Caco-2 (cell line): ENCODE results near the gene CENPH. TPM values are rescaled to one million over a fixed set of nuclear protein-coding genes. Genes with fewer than 3 reads are reported as not detected.
"Not testable (repeated sequence)": the region's sequence is repeated elsewhere in the genome, so short reads cannot be mapped to it uniquely, and the experiment has no call there.

Source experiments
- Bru-seq: library from RNA; stranded (reverse); fragments of 400-500 nt; gene quantifications from one replicate; lab custom pipeline; 2021; lab: Mats Ljungman, UMichigan
- BruChase-seq, 2 experiments: library from RNA; stranded (reverse); fragments of 400-500 nt; gene quantifications; one replicate each; lab custom pipeline; 2021; lab: Mats Ljungman, UMichigan
- BruUV-seq: library from RNA; stranded (reverse); fragments of 400-500 nt; replicated peaks from 2 replicates; lab custom pipeline; 2021; lab: Mats Ljungman, UMichigan
- CTCF ChIA-PET: fragments of 300-600 bp; sonication (Branson Sonifier 250); formaldehyde crosslinking; loops from one replicate; lab custom pipeline; 2022; ENCODE audit warnings: antibody characterized with exemption; lab: Charles Lee
- POLR2A ChIA-PET: fragments of 300-600 bp; sonication (Branson Sonifier 250); formaldehyde crosslinking; loops from one replicate; lab custom pipeline; 2022; ENCODE audit warnings: antibody characterized with exemption; lab: Charles Lee
- DNase-seq, 2 experiments: peaks; one replicate each; pipeline versions ENCODE4 v3.0.0 to v3.0.0-alpha.2; 2020 to 2022
- H3K27me3 ChIP-seq: replicated peaks from 2 replicates; pipeline ENCODE4 v1.6.0; 2011; ENCODE audit warnings: low read length; ENCODE audit not compliant: control insufficient read depth, insufficient read depth
- H3K36me3 ChIP-seq: 2 replicates; pipeline ENCODE4 v1.5.1; 2011; ENCODE audit warnings: low read length; ENCODE audit not compliant: control insufficient read depth, insufficient read depth
- H3K4me1 ChIP-seq: fragments of 250-450 bp; sonication (Bioruptor Pico); 2 replicates; pipeline ENCODE4 v1.5.1; 2020; ENCODE audit warnings: mild to moderate bottlenecking
- H3K4me3 ChIP-seq: 2 replicates; pipeline ENCODE4 v1.5.1; 2011; ENCODE audit warnings: low read depth, mild to moderate bottlenecking, control low read depth, low read length
- H3K9me3 ChIP-seq: fragments of 250-450 bp; sonication (Bioruptor Pico); 2 replicates; pipeline ENCODE4 v1.5.1; 2020; ENCODE audit warnings: mild to moderate bottlenecking, moderate library complexity
- H3K27ac Mint-ChIP-seq: one replicate; pipeline ENCODE4 v1.8.0; 2022; ENCODE audit warnings: mixed read lengths; ENCODE audit not compliant: unreplicated experiment
- H3K27me3 Mint-ChIP-seq: one replicate; pipeline ENCODE4 v1.8.0; 2022; ENCODE audit warnings: mixed read lengths; ENCODE audit not compliant: insufficient read depth, unreplicated experiment
- H3K36me3 Mint-ChIP-seq: one replicate; pipeline ENCODE4 v1.8.0; 2022; ENCODE audit warnings: mild to moderate bottlenecking, mixed read lengths; ENCODE audit not compliant: insufficient read depth, unreplicated experiment
- H3K4me1 Mint-ChIP-seq: one replicate; pipeline ENCODE4 v1.8.0; 2022; ENCODE audit warnings: low read depth, mixed read lengths; ENCODE audit not compliant: unreplicated experiment
- H3K4me3 Mint-ChIP-seq: one replicate; pipeline ENCODE4 v1.8.0; 2022; ENCODE audit warnings: mild to moderate bottlenecking, moderate library complexity, mixed read lengths; ENCODE audit not compliant: unreplicated experiment
- H3K9me3 Mint-ChIP-seq: one replicate; pipeline ENCODE4 v1.8.0; 2022; ENCODE audit warnings: mixed read lengths; ENCODE audit not compliant: unreplicated experiment
- CTCF ChIP-seq, 2 experiments: fragments of 200-600 bp in 1 of 2; IDR thresholded peaks; 1 replicate in 1 of 2; 2 replicates in 1 of 2; pipeline versions ENCODE4 v1.5.1 to v1.8.0; 2011 to 2022; ENCODE audit warnings: antibody characterized with exemption in 1 of 2, control low read depth in 1 of 2, inconsistent platforms in 1 of 2, low read depth in 1 of 2, low read length in 1 of 2, mild to moderate bottlenecking in 1 of 2, moderate library complexity in 1 of 2; ENCODE audit not compliant: insufficient read depth in 1 of 2, severe bottlenecking in 1 of 2, unreplicated experiment in 1 of 2
- intact Hi-C: fragments of 100-400 bp; cut with micrococcal nuclease; formaldehyde crosslinking; loops from one replicate; pipeline ENCODE4 v1.10.0; 2022; ENCODE audit not compliant: unreplicated experiment
- long read RNA-seq: library from polyadenylated mRNA; stranded (forward); transcript quantifications from one replicate; pipeline ENCODE4 v2.0.0, GENCODE V29; 2022
- total RNA-seq: library from RNA; stranded (reverse); gene quantifications from 2 replicates; pipeline ENCODE4 v1.2.3, GENCODE V29; 2022

Gene CENPH
- total RNA-seq (30.2 and 32.4 TPM in 2 replicates), Bru-seq, nascent RNA (percentile 70 among the genes with signal in this experiment), BruChase-seq, experiment 1, labeled RNA remaining after a 2-hour chase (percentile 71 among the genes with signal in this experiment), BruChase-seq, experiment 2, labeled RNA remaining after a 6-hour chase (percentile 77 among the genes with signal in this experiment)
- long read RNA-seq, transcript CENPH-201 (9 exons, 1,389 nt), result major isoform, 64 of 67 reads
- long read RNA-seq, partial matches to known transcripts, result 1 of 67 reads
- long read RNA-seq, other reads (novel, unspliced or antisense), result 0 of 67 reads

GRCh38 chr5:69189162-69190086 is at the start of gene CENPH:
TSS of gene CENPH (plus strand) at chr5:69189583. CDS start at chr5:69189635, 52 bp downstream.
- Mint-ChIP-seq H3K4me1 (no peaks in the 10 kb centered on the region), H3K9me3 (no peaks in the 10 kb centered on the region), H3K27ac (peak within 1 kb of the TSS; percentile 100), H3K36me3 (peaks cover 17% of the 10 kb centered on the region), H3K27me3 (no peaks in the 10 kb centered on the region), H3K4me3 (peak within 1 kb of the TSS; percentile 96)
- ChIA-PET POLR2A (interaction anchor here (0.6 to 2.1 kb wide), 6 partner anchors 22 to 143 kb away, joined by 3 to 6 read pairs (median 4); partner anchors contain the start of genes CCDC125, CCNB1 and CDK7), CTCF (interaction anchor here (1.0 to 3.0 kb wide), 3 partner anchors 96 to 145 kb away, joined by 3 to 10 read pairs (median 4); partner anchors contain the start of genes CCDC125 and SLC30A5)
- no peak for TF ChIP-seq CTCF (IDR thresholded peaks at IDR 0.05; ENCODE audit: insufficient read depth in 1 of 2, low read depth in 1 of 2, low read length in 1 of 2, severe bottlenecking in 1 of 2, unreplicated experiment in 1 of 2)
- no TSS peak for BruUV-seq
- intact Hi-C loops, result loop anchor here (1.0 kb wide), 4 partner anchors 22 to 143 kb away; partner anchors contain the start of genes CCDC125 and CCNB1
- no peaks in the 10 kb centered on the region for H3K27me3 ChIP-seq
- no peaks in the 10 kb centered on the region for H3K9me3 ChIP-seq
- peak; percentile 93 to 96 for DNase-seq
- H3K4me3 ChIP-seq, result peak within 1 kb of the TSS; percentile 87
- H3K36me3 ChIP-seq, result no peaks in the 10 kb centered on the region
- no peaks in the 10 kb centered on the region for H3K4me1 ChIP-seq

- H3K4me3 ChIP-seq, H3K36me3 Mint-ChIP-seq, H3K36me3 ChIP-seq, BruUV-seq, H3K27me3 ChIP-seq, H3K4me1 ChIP-seq, H3K27me3 Mint-ChIP-seq, H3K27ac Mint-ChIP-seq, CTCF ChIA-PET, POLR2A ChIA-PET, H3K9me3 Mint-ChIP-seq, H3K4me3 Mint-ChIP-seq, DNase-seq, intact Hi-C loops: not testable (repeated sequence)
- H3K4me1 Mint-ChIP-seq, result peaks cover 10% of the 10 kb centered on the region
- H3K9me3 ChIP-seq, result peaks cover 10% of the 10 kb centered on the region
These were observed 49.1 kb upstream of the CENPH start for GRCh38 chr5:69140239-69140638.

- H3K27me3 ChIP-seq, result no peaks in the 10 kb centered on the region
- H3K36me3 ChIP-seq, result no peaks in the 10 kb centered on the region
- no peaks in the 10 kb centered on the region for H3K36me3 Mint-ChIP-seq
- ChIA-PET CTCF (no interaction called here), POLR2A (no interaction called here)
- no peak for DNase-seq
- H3K4me1 ChIP-seq, result peaks cover 6% of the 10 kb centered on the region; the same call in 1 of the 2 replicates
- no peak for TF ChIP-seq CTCF (IDR thresholded peaks at IDR 0.05; ENCODE audit: insufficient read depth in 1 of 2, low read depth in 1 of 2, low read length in 1 of 2, severe bottlenecking in 1 of 2, unreplicated experiment in 1 of 2)
- no peak overlapping the region for H3K4me3 ChIP-seq
- H3K27me3 Mint-ChIP-seq, result no peaks in the 10 kb centered on the region
- no peak overlapping the region for H3K4me3 Mint-ChIP-seq
- no peak overlapping the region for H3K27ac Mint-ChIP-seq
- H3K4me1 Mint-ChIP-seq, result peaks cover 9% of the 10 kb centered on the region
- peaks cover 10% of the 10 kb centered on the region for H3K9me3 ChIP-seq
- intact Hi-C loops, result no loop called here
- H3K9me3 Mint-ChIP-seq, result peaks cover 9% of the 10 kb centered on the region
- BruUV-seq, result no TSS peak
These were observed 48.6 kb upstream of the CENPH start for GRCh38 chr5:69140827-69141226.

- POLR2A ChIA-PET, intact Hi-C loops, H3K36me3 ChIP-seq, H3K4me3 Mint-ChIP-seq, H3K27ac Mint-ChIP-seq, H3K27me3 Mint-ChIP-seq, BruUV-seq, H3K36me3 Mint-ChIP-seq, H3K4me3 ChIP-seq, CTCF ChIA-PET, H3K4me1 ChIP-seq, DNase-seq, H3K9me3 ChIP-seq, H3K9me3 Mint-ChIP-seq, H3K4me1 Mint-ChIP-seq, H3K27me3 ChIP-seq: not testable (repeated sequence)
These were observed 40.8 kb upstream of the CENPH start for GRCh38 chr5:69148576-69148975.
